ENCODE measurements around the gene TBX19.

The TBX19 gene

DNA sequence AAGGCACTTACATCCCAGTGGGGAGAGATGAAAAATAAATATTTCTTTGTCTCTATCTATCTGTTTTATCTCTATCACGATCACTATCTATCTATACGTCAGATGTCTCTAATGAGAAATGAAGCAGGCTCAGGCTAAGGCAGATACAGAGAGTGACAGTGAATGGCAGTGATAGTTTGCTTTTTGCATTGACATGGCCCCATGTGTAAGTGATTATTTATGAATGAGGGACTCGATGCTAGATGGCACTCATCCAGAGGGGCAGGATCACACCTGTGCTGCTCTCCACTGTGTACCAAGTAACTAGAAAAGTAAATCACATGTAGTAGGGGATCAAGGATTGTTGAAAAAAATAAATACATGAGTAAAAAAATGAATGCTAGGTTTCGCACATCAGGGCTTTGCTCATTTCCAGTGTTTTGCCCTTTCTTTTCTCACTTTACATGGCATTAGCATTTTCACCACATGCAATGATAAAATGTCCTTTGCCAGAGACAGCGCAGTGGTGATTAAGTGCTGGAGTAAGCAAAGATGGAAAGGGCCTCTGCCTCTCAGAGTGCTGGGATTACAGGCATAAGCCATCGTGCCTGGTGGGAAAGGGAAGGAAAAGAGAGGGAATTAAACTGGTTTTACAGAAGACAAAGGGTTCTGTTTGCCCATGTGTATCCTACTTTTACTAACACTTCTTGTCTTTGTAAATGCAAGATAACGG lies 16.5 kb downstream of the TBX19 start:
- no peak overlapping the region for H3K4me2 ChIP-seq (ENCODE audit: low read length)
- H3K9me2 ChIP-seq (replicated peaks; ENCODE audit: control insufficient read depth, low read length): no peaks in the 10 kb centered on the region
- no peaks in the 10 kb centered on the region for H3K79me2 ChIP-seq (ENCODE audit: control insufficient read depth, low read length)
- no peak for TF ChIP-seq EZH2phosphoT487 (IDR thresholded peaks at IDR 0.05; ENCODE audit: borderline replicate concordance, low read length)
- TF ChIP-seq, protein P1, sequence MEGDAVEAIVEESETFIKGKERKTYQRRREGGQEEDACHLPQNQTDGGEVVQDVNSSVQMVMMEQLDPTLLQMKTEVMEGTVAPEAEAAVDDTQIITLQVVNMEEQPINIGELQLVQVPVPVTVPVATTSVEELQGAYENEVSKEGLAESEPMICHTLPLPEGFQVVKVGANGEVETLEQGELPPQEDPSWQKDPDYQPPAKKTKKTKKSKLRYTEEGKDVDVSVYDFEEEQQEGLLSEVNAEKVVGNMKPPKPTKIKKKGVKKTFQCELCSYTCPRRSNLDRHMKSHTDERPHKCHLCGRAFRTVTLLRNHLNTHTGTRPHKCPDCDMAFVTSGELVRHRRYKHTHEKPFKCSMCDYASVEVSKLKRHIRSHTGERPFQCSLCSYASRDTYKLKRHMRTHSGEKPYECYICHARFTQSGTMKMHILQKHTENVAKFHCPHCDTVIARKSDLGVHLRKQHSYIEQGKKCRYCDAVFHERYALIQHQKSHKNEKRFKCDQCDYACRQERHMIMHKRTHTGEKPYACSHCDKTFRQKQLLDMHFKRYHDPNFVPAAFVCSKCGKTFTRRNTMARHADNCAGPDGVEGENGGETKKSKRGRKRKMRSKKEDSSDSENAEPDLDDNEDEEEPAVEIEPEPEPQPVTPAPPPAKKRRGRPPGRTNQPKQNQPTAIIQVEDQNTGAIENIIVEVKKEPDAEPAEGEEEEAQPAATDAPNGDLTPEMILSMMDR (IDR thresholded peaks at IDR 0.05; ENCODE audit: low read depth, low read length, poor library complexity, severe bottlenecking): no peak
- no peak overlapping the region for H3K27ac ChIP-seq (ENCODE audit: low read depth, low read length)
- no peaks in the 10 kb centered on the region for H3K9me3 ChIP-seq (ENCODE audit: control insufficient read depth, insufficient read depth, low read length)
- H3K36me3 ChIP-seq (ENCODE audit: control insufficient read depth, low read length): no peaks in the 10 kb centered on the region
- no peaks in the 10 kb centered on the region for H4K20me1 ChIP-seq (ENCODE audit: control insufficient read depth, insufficient read depth, low read depth, low read length)
- H3K4me1 ChIP-seq (ENCODE audit: control insufficient read depth, low read length): no peaks in the 10 kb centered on the region
- H3F3A ChIP-seq (ENCODE audit: control insufficient read depth, insufficient read depth): no peaks in the 10 kb centered on the region
- H3K4me3 ChIP-seq (ENCODE audit: low read length): no peak overlapping the region
- H3K27me3 ChIP-seq (ENCODE audit: control insufficient read depth, low read length): no peaks in the 10 kb centered on the region

DNA sequence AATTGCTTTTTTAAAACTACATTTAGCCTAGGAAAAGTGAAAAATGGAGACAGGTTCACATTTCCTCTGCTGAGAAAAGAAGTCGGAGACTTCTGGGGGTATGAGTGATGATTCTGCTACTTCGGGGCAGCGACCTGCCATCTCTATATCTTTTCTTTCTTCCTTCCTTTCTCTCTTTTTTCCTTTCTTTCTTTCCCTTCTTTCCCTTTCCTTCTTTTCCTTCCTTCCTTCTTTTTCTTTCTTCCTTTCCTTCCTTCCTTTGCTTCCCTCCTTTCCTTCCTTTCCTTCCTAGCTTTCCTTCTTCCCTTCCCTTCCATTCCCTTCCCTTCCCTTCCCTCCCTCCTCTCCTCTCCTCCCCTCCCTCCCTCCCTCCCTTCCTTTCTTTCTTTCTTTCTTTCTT lies 17.8 kb downstream of the TBX19 start:
- H3K27me3 ChIP-seq (ENCODE audit: control insufficient read depth, low read length): no peaks in the 10 kb centered on the region
- H3K4me1 ChIP-seq (ENCODE audit: control insufficient read depth, low read length): no peaks in the 10 kb centered on the region
- H3K27ac ChIP-seq (ENCODE audit: low read depth, low read length): no peak overlapping the region
- H3F3A ChIP-seq (ENCODE audit: control insufficient read depth, insufficient read depth): no peaks in the 10 kb centered on the region
- H3K4me2 ChIP-seq (ENCODE audit: low read length): no peak overlapping the region
- H3K36me3 ChIP-seq (ENCODE audit: control insufficient read depth, low read length): no peaks in the 10 kb centered on the region
- H4K20me1 ChIP-seq (ENCODE audit: control insufficient read depth, insufficient read depth, low read depth, low read length): no peaks in the 10 kb centered on the region
- H3K9me3 ChIP-seq (ENCODE audit: control insufficient read depth, insufficient read depth, low read length): no peaks in the 10 kb centered on the region
- no peak overlapping the region for H3K4me3 ChIP-seq (ENCODE audit: low read length)
- no peaks in the 10 kb centered on the region for H3K9me2 ChIP-seq (replicated peaks; ENCODE audit: control insufficient read depth, low read length)
- TF ChIP-seq EZH2phosphoT487 (IDR thresholded peaks at IDR 0.05; ENCODE audit: borderline replicate concordance, low read length): no peak
- TF ChIP-seq, protein P1 (IDR thresholded peaks at IDR 0.05; ENCODE audit: low read depth, low read length, poor library complexity, severe bottlenecking): no peak
- no peaks in the 10 kb centered on the region for H3K79me2 ChIP-seq (ENCODE audit: control insufficient read depth, low read length)

DNA sequence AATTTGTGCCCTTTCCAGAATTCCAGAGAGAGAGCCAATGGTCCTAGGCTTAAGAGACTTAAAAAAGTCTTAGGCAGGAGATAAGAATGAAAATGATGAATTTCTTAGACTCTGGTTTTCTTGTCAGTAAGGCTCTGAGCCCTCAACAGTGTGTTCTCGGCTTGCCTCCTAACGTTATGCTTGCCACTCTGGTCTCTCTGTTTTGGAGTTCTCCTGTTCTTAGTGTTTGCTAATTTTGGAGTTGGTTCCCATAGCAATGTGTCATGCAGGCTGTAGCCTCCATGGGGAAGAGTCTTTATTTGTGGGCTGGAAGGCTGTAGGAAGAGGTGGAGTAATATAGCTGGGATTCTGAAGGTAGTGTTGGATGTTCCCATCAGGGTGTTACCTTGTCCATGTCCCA lies 19.9 kb downstream of the TBX19 start:
- TF ChIP-seq EZH2phosphoT487 (IDR thresholded peaks at IDR 0.05; ENCODE audit: borderline replicate concordance, low read length): no peak
- TF ChIP-seq, protein P1 (IDR thresholded peaks at IDR 0.05; ENCODE audit: low read depth, low read length, poor library complexity, severe bottlenecking): no peak
- Histone ChIP-seq H3K27ac (ENCODE audit: low read depth, low read length) (no peak overlapping the region), H3K4me2 (ENCODE audit: low read length) (no peak overlapping the region), H3K4me3 (ENCODE audit: low read length) (no peak overlapping the region), H3K79me2 (ENCODE audit: control insufficient read depth, low read length) (no peaks in the 10 kb centered on the region), H3K9me2 (replicated peaks; ENCODE audit: control insufficient read depth, low read length) (no peaks in the 10 kb centered on the region), H3K4me1 (ENCODE audit: control insufficient read depth, low read length) (no peaks in the 10 kb centered on the region), H3F3A (ENCODE audit: control insufficient read depth, insufficient read depth) (no peaks in the 10 kb centered on the region), H3K9me3 (ENCODE audit: control insufficient read depth, insufficient read depth, low read length) (no peaks in the 10 kb centered on the region), H4K20me1 (ENCODE audit: control insufficient read depth, insufficient read depth, low read depth, low read length) (no peaks in the 10 kb centered on the region), H3K36me3 (ENCODE audit: control insufficient read depth, low read length) (no peaks in the 10 kb centered on the region), H3K27me3 (ENCODE audit: control insufficient read depth, low read length) (no peaks in the 10 kb centered on the region)

All from DOHH2 (cell line).